HTR-8/SVneo (cell line): Measurements from ENCODE around the gene TCOF1.

Experiments
- DNase-seq: peaks from one replicate; pipeline ENCODE4 v3.0.0; 2011; ENCODE audit warnings: low spot score, mixed read lengths; ENCODE audit not compliant: insufficient read length
- FAIRE-seq: peaks from 2 replicates; lab custom pipeline; 2011; peaks lifted over from hg19 to GRCh38; lab: Jason Lieb, UNC

TCOF1 gene

GRCh38 chr5:150400316-150401075 lies 43.0 kb downstream of the TCOF1 start:
- peak; percentile 33 for FAIRE-seq

GRCh38 chr5:150401076-150401375 lies 43.5 kb downstream of the TCOF1 start:
- DNase-seq, result no peak
- no peak for FAIRE-seq

More at GRCh38 chr5:150400316-150401075, 43.0 kb downstream of the TCOF1 start:
- DNase-seq, result no peak

GRCh38 chr5:150401376-150402228 lies 44.1 kb downstream of the TCOF1 start:
- FAIRE-seq (no peak), DNase-seq (no peak)

DNA sequence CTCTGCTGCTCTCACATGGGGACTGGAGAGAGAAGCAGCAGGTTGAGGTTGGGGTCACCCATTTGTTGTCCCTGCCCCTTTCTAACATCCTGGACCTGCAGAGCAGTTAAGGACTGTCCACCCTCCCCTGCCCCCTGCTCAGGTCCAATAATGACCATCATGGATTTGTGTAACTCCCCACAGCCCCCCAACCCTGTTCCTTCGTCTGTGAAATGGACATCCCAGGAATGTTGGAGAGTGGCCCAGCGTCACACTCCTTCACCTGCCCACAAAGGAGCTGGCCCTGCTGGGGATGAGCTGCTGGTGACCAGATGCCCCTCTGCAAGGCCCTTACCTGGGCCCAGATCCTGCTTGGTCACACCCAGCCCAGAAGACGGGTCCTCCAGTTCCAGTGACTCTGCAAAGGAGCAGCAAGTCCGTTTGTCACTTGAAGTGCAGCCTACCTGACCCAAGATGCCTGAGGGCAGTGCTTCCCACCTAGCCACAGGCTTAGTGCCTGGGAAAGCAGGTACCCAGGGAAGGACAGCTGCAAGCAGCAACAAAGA lies 44.8 kb downstream of the TCOF1 start:
- DNase-seq (no peak), FAIRE-seq (peak; percentile 20)

GRCh38 chr5:150402901-150403342 lies 45.4 kb downstream of the TCOF1 start:
- no peak for DNase-seq

DNA sequence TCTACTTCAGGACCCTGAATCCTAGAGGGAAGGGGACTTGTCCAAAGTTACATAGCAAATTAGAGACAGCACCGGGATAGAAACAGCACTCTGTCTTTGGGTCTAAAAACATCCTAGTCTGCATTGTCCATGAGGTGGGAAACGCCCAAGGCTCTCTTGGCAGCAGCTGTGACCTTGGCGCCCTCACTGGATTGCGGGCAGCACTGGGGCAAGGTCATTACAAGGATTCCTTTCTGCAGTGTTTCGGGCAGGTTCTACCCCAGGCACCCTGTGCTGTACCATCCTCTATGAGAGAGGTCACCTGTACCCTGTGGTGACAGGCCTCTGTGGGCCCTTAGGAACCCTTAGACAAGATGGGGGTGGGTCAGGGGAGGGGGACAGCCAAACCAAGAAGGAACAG lies 46.6 kb downstream of the TCOF1 start:
- DNase-seq (no peak), FAIRE-seq (no peak)

More at GRCh38 chr5:150402901-150403342, 45.4 kb downstream of the TCOF1 start:
- peak; percentile 58 for FAIRE-seq

DNA sequence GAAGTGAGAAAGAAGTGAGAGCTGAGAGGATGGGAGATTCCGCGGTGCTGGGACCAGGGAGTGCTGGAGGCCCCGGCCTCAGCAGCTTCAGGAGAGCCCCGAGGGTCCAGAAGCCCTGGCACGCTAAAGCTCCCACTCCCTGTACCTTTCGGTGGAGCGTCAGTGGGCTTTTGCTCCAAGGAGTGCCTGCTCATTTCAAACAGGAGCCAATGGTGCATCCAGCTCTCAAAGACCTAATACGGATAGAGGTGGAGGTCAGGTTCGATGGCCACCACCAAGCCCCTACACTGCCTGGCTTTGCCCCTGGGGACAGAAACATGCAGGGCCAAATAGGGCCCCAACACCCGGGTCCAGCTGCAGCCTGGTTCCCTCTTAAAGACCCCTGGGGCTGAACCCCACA lies 47.0 kb downstream of the TCOF1 start:
- FAIRE-seq, result no peak
- DNase-seq, result no peak

GRCh38 chr5:150404941-150405816 lies 47.7 kb downstream of the TCOF1 start:
- DNase-seq (no peak), FAIRE-seq (no peak)

- FAIRE-seq (no peak), DNase-seq (no peak)
Measured at GRCh38 chr5:150406103-150406722, 48.7 kb downstream of the TCOF1 start.

- no peak for FAIRE-seq
Measured at GRCh38 chr5:150406723-150407095, 49.2 kb downstream of the TCOF1 start.

DNA sequence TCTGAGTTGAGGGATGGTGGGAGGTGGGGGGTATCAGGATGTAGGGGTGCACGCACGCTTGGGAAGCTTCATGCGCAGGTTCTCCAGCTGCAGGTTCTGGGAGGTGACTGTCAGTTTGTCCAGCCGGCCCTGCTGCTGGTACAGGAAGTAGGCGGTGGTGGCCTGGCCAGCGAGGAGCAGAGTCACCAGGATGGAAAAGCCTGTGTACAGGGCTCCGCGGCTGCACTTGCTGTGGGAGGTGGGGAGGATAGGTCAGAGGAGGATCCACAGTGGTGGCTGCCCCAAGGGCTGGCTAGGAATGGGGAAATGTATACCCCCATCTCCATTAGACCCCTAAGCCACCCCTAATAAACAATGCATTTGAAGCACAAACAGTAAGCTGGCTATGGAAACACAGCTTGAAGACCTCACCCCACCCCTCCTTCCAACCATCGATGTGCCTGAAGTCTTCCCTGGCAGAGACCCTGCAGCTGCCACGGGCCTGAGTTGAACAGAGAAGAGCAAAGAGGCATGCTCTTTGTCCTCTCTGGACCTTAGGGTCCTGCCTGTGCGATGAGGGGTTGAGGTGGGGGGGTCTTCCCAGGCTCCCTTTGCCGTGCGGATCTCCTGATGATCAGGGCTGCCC lies 49.7 kb downstream of the TCOF1 start:
- DNase-seq (no peak), FAIRE-seq (no peak)

More at GRCh38 chr5:150406723-150407095, 49.2 kb downstream of the TCOF1 start:
- DNase-seq, result no peak

GRCh38 chr5:150408231-150408943 lies 50.9 kb downstream of the TCOF1 start:
- no peak for FAIRE-seq
- DNase-seq, result no peak

- FAIRE-seq (peak; percentile 77), DNase-seq (peak; percentile 99)
Measured at GRCh38 chr5:150409638-150410523, 52.4 kb downstream of the TCOF1 start.

DNA sequence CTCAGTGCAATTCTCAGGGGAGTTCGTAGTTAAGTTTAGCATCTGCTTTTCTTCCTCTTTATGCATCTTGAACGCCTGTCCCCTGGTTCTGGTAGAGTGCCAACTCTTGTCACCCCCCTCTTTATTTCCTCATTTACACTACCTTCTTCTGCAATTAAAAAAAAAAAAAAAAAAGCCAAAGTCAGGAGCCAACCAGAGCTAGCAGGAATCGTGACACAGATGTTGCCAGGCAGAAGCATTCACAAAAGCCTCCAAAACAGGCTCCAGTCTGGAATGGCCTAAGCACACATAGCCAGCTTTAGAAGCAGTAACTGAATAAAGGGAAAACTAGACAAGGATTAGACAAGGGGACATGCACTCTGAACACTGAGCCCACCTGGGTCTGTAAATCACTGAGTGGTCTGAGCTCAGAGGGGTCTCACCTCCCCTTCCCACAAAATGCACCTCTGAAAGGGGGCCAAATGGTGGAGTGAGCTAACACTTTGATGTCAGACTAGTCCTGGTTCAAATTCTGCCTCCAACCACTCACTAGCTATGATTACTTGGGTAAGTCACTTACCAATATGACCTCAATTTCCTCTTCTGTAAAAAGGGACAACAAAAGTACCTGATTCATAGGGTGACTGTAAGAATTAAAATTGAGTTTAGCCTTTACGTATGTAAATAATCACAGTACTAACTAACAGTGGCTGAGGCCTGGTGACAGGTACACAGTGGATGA lies 53.2 kb downstream of the TCOF1 start:
- no peak for FAIRE-seq
- DNase-seq, result peak; percentile 77

DNA sequence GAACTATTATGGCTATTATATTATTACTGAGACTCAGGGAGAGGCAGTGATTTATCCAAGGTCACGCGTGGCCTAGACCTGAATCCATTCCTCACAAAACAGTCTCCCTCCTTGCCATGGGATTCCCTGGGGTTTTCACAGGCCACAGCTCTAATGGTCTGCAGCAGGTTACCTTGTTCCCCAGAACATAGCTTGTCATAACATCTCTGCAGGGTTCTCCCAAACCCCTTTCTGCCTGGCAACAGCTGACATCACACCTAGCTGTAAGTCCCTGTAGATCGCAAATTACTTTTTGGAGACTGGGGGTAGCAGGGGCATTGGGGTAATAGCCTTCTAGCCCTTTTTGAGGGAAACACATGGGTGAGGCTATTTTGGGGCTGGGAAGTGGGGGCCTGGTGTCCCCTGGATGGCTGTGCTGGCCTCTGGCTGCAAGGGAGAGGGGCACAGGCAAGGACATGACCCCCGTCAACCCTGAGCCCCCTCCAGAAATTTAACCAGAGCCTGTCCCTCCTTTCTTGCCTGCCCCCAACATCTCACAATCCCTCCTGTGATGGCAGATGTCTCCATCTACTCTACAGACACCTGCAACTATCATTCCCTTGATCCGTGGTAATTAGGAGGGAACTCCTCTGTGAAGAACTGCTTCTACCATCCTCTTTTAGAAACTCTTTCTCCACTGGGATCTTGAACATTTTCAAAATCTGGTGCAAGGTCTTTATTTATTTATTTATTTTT lies 53.9 kb downstream of the TCOF1 start:
- DNase-seq, result no peak
- FAIRE-seq, result no peak
